ENCODE measurements around the gene NOX3. TPM values are rescaled to one million over a fixed set of nuclear protein-coding genes. Genes with fewer than 3 reads are reported as not detected.

Gene NOX3
- total and polyA plus RNA-seq, 2 donors (not counting 3 experiments of a cell fraction or from before 2014, with no cell fraction given): not detected

- ChIA-PET CTCF (no interaction called here), POLR2A (no interaction called here)
- Histone ChIP-seq H3K27me3 (ENCODE audit: control insufficient read depth in 2 of 2, insufficient read depth in 2 of 2, low read length in 2 of 2) (no peaks in the 10 kb centered on the region), H3K4me3 (replicated peaks in 1 of 3; ENCODE audit: insufficient read depth in 1 of 3, low read depth in 1 of 3, low read length in 3 of 3) (no peak overlapping the region), H4K20me1 (replicated peaks; ENCODE audit: control insufficient read depth, extremely low read depth, insufficient read depth, low read length) (no peaks in the 10 kb centered on the region), H3K9me1 (replicated peaks; ENCODE audit: control insufficient read depth, extremely low read depth, insufficient read depth, low read length) (no peaks in the 10 kb centered on the region), H3K9me3 (replicated peaks; ENCODE audit: control insufficient read depth, insufficient read depth, low read length) (no peaks in the 10 kb centered on the region), H3K79me2 (ENCODE audit: control insufficient read depth, insufficient read depth, low read length) (no peaks in the 10 kb centered on the region), H3K4me1 (ENCODE audit: control insufficient read depth, extremely low read depth, insufficient read depth, low read length) (no peaks in the 10 kb centered on the region), H3K36me3 (ENCODE audit: control insufficient read depth in 2 of 2, extremely low read depth in 1 of 2, insufficient read depth in 2 of 2, low read length in 2 of 2) (no peaks in the 10 kb centered on the region), H2AFZ (ENCODE audit: low read depth, low read length) (no peak overlapping the region), H3K4me2 (ENCODE audit: insufficient read depth, low read length) (no peak overlapping the region), H3K27ac (ENCODE audit: insufficient read depth, low read depth, low read length) (no peak overlapping the region), H3K9ac (replicated peaks; ENCODE audit: extremely low read depth, insufficient read depth, low read length) (no peak overlapping the region)
- dilution Hi-C loops (cut with MboI; ENCODE audit: extremely low pct_ligation_motif_present, low sequenced_read_pairs) (no loop called here), intact Hi-C loops (cut with micrococcal nuclease) (no loop called here)
- FAIRE-seq (no peak), DNase-seq (ENCODE audit: low read depth, low spot score) (no peak)
- no TSS peak for BruUV-seq (replicated peaks)
- TF ChIP-seq POLR2A (IDR thresholded peaks at IDR 0.05; ENCODE audit: low read depth, low read length) (no peak), JUN (IDR thresholded peaks at IDR 0.05; ENCODE audit: borderline replicate concordance, insufficient read depth, insufficient read length, low read depth) (no peak), POLR2AphosphoS5 (IDR thresholded peaks at IDR 0.05; ENCODE audit: insufficient read depth, low read depth, low read length) (no peak), EZH2 (IDR thresholded peaks at IDR 0.05; ENCODE audit: borderline replicate concordance, low read depth, low read length, severe bottlenecking) (no peak), MYC (IDR thresholded peaks at IDR 0.05; ENCODE audit: low read depth, low read length) (no peak), GATA2 (IDR thresholded peaks at IDR 0.05; ENCODE audit: insufficient read depth, insufficient read length, low read depth, low read length) (no peak), FOS (IDR thresholded peaks at IDR 0.05; ENCODE audit: borderline replicate concordance, insufficient read depth, low read length) (no peak), MAX (IDR thresholded peaks at IDR 0.05; ENCODE audit: insufficient read depth, insufficient read length) (no peak), CTCF (IDR thresholded peaks at IDR 0.05; ENCODE audit: extremely low read depth in 1 of 2, insufficient read depth in 1 of 2, low read depth in 1 of 2, low read length in 2 of 2) (no peak)
Measured at GRCh38 chr6:155485756-155486155, 30.1 kb upstream of the NOX3 start.

Data from endothelial cell of umbilical vein (primary cell).